Astrocyte of the hippocampus (primary cell): ENCODE data around the gene ASB16.
A peak's percentile ranks its signal among the peaks of the same experiment; 100 is the strongest.

Experiments
- DNase-seq: peaks from one replicate; pipeline ENCODE4 v3.0.0; 2011; ENCODE audit warnings: low read depth, low spot score

The ASB16 gene

DNA sequence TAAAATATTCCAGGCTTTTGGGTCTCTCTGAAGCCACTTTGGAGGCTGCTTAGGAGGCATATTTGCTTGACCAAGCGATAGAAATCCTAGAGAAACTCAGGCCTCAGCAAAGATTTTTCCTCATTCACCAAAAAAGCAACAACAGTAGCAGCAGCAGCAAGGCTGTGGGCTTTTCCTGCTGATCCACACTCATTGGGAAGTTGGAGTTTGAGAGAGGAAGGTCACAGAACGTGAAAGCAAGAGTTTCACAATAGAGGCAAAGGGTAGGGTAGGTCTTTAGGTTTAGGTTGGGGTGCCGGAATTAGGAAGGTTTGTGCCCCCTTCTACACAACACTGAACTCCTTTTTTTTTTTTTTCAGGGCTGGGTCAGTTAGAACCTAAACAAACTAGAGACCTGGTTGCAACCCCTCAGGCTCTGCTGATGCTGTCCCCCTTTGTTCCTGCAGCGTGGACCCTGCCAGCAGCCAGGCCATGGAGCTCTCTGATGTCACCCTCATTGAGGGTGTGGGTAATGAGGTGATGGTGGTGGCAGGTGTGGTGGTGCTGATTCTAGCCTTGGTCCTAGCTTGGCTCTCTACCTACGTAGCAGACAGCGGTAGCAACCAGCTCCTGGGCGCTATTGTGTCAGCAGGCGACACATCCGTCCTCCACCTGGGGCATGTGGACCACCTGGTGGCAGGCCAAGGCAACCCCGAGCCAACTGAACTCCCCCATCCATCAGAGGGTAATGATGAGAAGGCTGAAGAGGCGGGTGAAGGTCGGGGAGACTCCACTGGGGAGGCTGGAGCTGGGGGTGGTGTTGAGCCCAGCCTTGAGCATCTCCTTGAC is 18.3 kb downstream of the ASB16 start:
- no peak for DNase-seq

- DNase-seq, result no peak
Measured at GRCh38 chr17:44190481-44190880, 20.0 kb downstream of the ASB16 start.

- DNase-seq, result no peak
Measured at GRCh38 chr17:44191369-44191768, 20.9 kb downstream of the ASB16 start.

- DNase-seq, result no peak
Measured at GRCh38 chr17:44191941-44192496, 21.5 kb downstream of the ASB16 start.

GRCh38 chr17:44192750-44193149 is 22.2 kb downstream of the ASB16 start:
- DNase-seq, result no peak

DNA sequence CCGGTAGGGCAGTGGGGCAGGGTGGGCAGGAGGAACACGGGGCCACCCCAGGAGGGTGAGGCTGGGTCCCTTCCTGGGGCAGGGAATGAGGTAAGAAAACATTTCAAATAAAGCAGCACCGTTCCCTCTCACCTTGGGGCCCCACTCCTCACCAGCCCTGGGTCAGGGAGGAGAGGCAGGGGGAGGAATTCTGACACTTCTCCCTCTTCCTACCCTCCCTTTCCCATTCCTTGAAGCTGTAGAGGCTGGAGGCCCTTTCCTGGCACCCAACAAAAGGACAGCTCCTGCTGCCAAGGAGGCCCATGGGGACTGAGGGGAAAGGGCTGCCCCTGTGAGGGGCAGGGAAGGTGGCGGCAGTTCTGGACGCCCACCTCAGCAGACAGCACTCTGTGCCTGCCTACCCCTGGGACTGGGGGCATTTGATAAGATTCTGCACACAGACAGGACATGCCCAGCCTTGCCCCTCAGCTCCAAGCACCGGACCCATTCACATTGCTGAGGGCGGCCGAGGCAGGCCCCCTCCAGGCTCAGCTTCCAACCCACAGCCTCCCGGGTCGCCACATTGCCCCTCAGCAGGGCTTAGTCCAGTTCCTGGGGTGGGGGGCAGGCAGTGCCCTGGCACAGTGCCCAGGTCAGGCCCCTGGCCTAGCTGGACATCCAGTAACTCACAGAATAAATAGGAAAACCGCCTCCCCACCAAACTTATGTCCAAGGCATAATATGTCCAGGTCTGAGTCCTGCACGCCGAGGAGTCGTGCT is 23.0 kb downstream of the ASB16 start:
- DNase-seq, result no peak

GRCh38 chr17:44197107-44197506 is 26.6 kb downstream of the ASB16 start:
- no peak for DNase-seq

DNA sequence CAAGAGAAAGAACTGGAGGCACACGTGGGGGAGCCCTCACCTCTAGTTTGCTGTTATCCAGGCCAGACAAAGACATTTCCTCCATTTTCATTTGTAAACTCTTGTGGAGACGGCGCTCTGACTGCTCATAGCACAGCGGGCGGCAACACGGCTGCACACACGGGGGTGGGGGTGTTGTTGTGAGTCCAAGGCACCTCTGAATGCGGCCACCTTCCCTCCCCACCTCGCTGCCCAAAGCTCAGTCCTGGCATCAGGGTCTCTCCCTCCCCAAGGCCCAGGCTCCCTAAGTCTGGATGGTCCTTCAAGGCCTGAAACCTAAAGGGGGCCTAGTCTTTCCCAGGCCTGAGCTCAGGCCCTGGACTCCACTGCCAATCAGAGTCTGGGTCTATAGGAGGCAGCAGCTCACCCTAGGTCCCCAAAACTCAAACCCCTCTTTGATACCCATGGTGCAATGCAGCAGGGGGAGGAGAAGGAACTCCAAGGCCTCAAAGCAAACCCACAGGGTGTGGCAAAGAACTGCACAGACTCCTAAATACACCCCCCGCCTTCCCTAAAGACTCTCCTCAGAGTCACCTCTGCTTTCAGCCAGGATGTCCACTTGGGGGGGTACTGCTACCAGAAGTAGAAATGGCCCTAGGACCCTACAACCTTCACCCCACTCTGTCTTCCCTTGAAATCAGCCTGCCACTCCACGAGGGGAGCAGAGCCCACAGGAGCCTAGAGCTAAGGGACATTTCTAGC is 27.6 kb downstream of the ASB16 start:
- DNase-seq, result peak; percentile 54

DNA sequence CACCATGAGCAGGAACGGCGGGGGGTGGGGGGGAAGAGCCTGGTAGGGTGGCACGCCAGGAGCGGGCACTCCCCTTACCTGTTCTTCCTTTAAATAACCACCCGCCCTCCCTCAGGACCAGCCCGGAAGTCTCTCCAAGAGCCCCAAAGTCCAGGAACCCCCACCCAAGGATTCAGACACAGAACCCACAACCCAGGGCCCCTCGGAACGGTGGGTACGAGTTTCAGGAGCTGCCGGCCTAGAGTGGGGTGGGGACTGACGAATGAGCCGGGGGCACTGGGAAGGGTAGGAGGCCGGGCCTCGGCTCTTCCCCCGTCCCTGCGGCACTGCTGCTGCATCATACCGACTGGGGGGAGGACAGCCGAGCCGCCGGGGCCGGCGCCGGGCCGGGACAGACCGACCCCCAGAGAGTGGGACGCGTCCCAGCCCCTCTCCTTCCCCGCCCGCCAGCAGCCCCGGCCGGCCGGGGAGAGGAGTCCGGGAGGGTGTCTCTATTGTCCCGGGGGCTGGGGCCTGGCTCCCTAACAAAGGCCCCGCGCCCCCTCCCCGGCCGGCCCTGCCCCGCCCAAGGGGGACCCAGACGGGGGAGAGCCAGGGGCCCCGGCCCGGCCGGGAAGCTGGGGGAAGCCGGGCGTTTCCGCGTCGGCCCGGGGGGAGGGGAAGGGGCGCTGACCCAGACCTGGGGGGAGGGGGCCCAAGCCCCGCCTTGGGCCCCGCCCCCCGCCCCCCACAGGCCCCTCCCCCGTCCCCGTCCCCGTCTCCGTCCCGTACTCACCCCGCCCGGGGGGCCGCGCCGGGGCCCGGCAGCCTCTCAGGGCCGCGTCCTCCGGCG is 28.4 kb downstream of the ASB16 start:
- DNase-seq, result peak; percentile 78

- DNase-seq, result peak; percentile 100
Measured at GRCh38 chr17:44199553-44200477, 29.3 kb downstream of the ASB16 start, which contains the start of gene ATXN7L3. Gene ATXN7L3, minus strand, starts transcription at chr17:44199884. Its CDS starts 1,814 bp downstream, at chr17:44198070.

GRCh38 chr17:44200478-44201155 is 30.1 kb downstream of the ASB16 start:
- no peak for DNase-seq

- no peak for DNase-seq
Measured at GRCh38 chr17:44202756-44203155, 32.3 kb downstream of the ASB16 start.

DNA sequence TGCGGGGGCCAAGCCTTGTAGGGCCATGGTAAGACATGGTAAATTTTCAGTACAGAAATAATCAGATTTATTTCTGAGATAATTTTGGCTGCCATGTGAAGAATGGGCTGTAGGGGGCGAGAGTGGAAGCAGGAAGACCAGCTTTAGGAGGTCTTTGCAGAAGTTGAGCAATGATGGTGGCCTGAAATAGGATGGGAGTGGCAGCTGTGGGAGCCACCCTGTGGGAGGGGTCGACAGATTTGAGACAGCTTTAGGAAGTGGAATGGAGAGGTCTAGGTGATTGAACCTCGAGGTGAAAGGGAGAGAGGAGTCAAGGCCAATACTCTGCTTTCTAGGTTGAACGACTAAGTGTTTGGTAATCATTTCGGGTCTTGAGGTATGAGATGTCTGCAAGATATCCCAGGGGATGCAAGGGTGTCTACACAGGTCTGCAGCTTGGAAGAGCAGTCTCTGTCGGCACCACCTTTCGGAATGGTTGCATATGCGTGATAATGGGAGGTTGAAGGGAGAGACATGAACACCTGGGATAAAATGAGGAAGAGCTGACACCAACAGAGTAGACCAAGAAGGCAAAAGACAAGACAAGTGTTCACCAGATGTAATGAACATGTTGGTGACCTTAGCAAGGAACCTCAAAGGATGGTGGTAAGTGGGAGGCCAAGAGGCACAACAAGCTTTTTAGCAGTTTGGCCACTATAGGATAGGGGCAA is 33.4 kb downstream of the ASB16 start:
- peak; percentile 58 for DNase-seq

DNA sequence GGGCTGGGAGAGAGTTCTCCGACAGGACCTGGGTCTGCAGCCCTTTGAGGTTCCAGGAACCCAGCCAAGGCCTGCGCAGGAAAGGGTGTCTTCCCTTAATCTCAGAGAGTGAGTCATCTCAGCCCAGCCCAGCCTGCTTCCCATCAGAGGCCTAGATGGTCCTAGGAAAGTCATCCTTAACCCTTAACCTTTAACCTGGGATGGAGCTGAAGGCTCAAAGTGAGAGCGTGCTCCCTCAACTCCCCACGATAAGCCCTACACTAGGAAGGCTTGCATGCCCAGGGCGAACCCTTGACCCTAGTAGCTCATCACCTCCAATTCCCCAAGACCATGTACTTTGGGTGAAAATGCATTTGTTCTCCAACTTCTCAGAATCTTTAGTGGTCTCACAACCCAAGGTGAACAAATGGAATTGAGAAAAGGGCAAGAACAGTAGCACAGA is 34.0 kb downstream of the ASB16 start:
- no peak for DNase-seq

DNA sequence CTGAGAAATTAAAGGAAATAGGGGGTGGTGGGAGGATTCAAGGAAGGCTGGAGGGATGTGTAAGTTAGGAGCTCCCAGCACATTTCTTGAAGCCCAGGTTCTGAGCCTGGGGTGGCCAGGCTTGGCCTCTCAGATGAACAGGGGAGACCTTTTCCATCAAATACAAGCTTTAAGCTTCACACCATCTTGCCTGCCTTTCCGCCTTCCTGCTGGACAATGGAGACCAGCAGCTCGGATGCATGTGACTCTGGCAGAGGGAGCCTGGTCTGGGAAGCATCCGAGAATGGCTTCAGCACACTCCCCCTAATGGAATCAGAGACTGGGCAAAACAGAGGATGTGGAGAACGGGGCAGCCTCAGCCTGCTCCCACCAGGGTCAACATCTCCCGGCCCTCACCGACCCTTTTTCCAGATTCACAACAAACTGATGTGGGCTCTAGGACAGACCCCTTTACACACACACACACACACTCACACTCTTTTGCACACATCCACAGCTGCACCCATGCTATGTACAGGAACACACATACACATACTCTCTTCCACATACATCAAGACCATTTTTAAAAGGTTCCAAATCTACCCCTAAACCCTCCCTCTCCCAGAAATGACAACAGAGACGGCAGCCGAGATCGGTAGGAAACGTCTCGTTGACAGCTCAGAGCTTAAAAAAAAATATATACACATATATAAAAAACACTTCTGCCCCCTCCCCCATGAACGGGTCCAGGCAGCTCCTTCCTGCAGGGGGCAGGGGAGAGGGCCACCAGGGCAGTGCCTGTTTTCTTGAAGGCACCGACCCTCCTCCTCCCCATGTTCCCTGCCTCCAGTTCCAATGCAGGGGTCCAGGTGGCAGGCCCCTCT is 35.7 kb downstream of the ASB16 start:
- no peak for DNase-seq

GRCh38 chr17:44206825-44207155 is 36.3 kb downstream of the ASB16 start:
- DNase-seq, result no peak

DNA sequence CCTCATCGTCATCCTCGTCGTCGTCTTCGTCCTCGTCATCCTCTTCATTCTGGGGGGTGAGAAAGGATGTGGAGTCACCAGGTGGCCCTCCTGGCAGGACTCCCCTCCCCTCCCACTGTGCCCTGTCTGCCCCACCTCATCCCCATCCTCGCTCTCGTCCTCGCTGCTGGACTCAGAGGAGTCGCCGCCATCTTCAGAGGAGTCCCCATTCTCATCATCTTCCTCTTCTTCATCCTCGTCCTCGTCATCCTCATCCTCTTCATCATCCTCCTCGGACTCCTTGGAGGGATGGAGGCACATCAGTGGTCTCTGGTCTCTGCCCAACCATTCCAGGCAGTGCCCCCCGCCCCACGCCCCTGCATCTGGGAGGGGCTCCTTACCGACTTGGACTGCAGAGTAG is 36.8 kb downstream of the ASB16 start:
- DNase-seq, result no peak

- DNase-seq, result no peak
Measured at GRCh38 chr17:44207743-44208142, 37.2 kb downstream of the ASB16 start.
